Measurements from ENCODE around the gene ITGAL. TPM values are rescaled to one million over a fixed set of nuclear protein-coding genes. Genes with fewer than 3 reads are reported as not detected.

Gene ITGAL
- total and polyA plus RNA-seq, 2 donors (not counting 3 experiments of a cell fraction or from before 2014, with no cell fraction given), result not detected

- no peak for TF ChIP-seq POLR2AphosphoS5 (IDR thresholded peaks at IDR 0.05; ENCODE audit: insufficient read depth, low read depth, low read length)
Measured at GRCh38 chr16:30557707-30557956, 85.1 kb downstream of the ITGAL start.

GRCh38 chr16:30557957-30558788 is 85.6 kb downstream of the ITGAL start, which contains the start of gene ZNF764:
TSS of gene ZNF764 (minus strand) at chr16:30558374. CDS start at chr16:30558182, 192 bp downstream.
- Histone ChIP-seq H3K4me1 (ENCODE audit: control insufficient read depth, extremely low read depth, insufficient read depth, low read length) (peaks cover 12% of the 10 kb centered on the region), H3K27ac (ENCODE audit: insufficient read depth, low read depth, low read length) (peak within 1 kb of the TSS; percentile 83), H4K20me1 (replicated peaks; ENCODE audit: control insufficient read depth, extremely low read depth, insufficient read depth, low read length) (no peaks in the 10 kb centered on the region), H3K79me2 (ENCODE audit: control insufficient read depth, insufficient read depth, low read length) (peaks cover 23% of the 10 kb centered on the region), H3K9ac (replicated peaks; ENCODE audit: extremely low read depth, insufficient read depth, low read length) (peak within 1 kb of the TSS; percentile 92), H2AFZ (ENCODE audit: low read depth, low read length) (peak within 1 kb of the TSS; percentile 68), H3K27me3 (ENCODE audit: control insufficient read depth in 2 of 2, insufficient read depth in 2 of 2, low read length in 2 of 2) (no peaks in the 10 kb centered on the region), H3K4me2 (ENCODE audit: insufficient read depth, low read length) (peak within 1 kb of the TSS; percentile 50), H3K36me3 (ENCODE audit: control insufficient read depth in 2 of 2, extremely low read depth in 1 of 2, insufficient read depth in 2 of 2, low read length in 2 of 2) (peaks cover 3 to 9% of the 10 kb centered on the region in 2 experiments), H3K9me1 (replicated peaks; ENCODE audit: control insufficient read depth, extremely low read depth, insufficient read depth, low read length) (no peaks in the 10 kb centered on the region), H3K9me3 (replicated peaks; ENCODE audit: control insufficient read depth, insufficient read depth, low read length) (no peaks in the 10 kb centered on the region), H3K4me3 (replicated peaks in 1 of 3; ENCODE audit: insufficient read depth in 1 of 3, low read depth in 1 of 3, low read length in 3 of 3) (peak within 1 kb of the TSS; percentile 67 to 89 (median 75))
- DNase-seq (ENCODE audit: low read depth, low spot score) (peak; percentile 98), FAIRE-seq (peak; percentile 99)
- POLR2A ChIA-PET, result interaction anchor here (0.6 to 2.2 kb wide), 6 partner anchors 13 to 128 kb away, joined by 3 to 13 read pairs (median 4); partner anchors contain the start of genes DCTPP1, ZNF688 and ZNF747
- dilution Hi-C loops (cut with MboI; ENCODE audit: extremely low pct_ligation_motif_present, low sequenced_read_pairs), result no loop called here
- CTCF ChIA-PET, result interaction anchor here (0.8 to 2.6 kb wide), 11 partner anchors 12 to 149 kb away, joined by 3 to 27 read pairs (median 5); partner anchors contain the start of genes DCTPP1, ZNF688, ZNF689 and ZNF747
- TF ChIP-seq EZH2 (IDR thresholded peaks at IDR 0.05; ENCODE audit: borderline replicate concordance, low read depth, low read length, severe bottlenecking) (no peak), MAX (IDR thresholded peaks at IDR 0.05; ENCODE audit: insufficient read depth, insufficient read length) (no peak), FOS (IDR thresholded peaks at IDR 0.05; ENCODE audit: borderline replicate concordance, insufficient read depth, low read length) (peak; percentile 76), MYC (IDR thresholded peaks at IDR 0.05; ENCODE audit: low read depth, low read length) (no peak), POLR2A (IDR thresholded peaks at IDR 0.05; ENCODE audit: low read depth, low read length) (peak; percentile 93), GATA2 (IDR thresholded peaks at IDR 0.05; ENCODE audit: insufficient read depth, insufficient read length, low read depth, low read length) (no peak), CTCF (IDR thresholded peaks at IDR 0.05; ENCODE audit: extremely low read depth in 1 of 2, insufficient read depth in 1 of 2, low read depth in 1 of 2, low read length in 2 of 2) (no peak), JUN (IDR thresholded peaks at IDR 0.05; ENCODE audit: borderline replicate concordance, insufficient read depth, insufficient read length, low read depth) (peak; percentile 28), POLR2AphosphoS5 (IDR thresholded peaks at IDR 0.05; ENCODE audit: insufficient read depth, low read depth, low read length) (peak; percentile 73)
- intact Hi-C loops (cut with micrococcal nuclease), result loop anchor here (1.0 kb wide), 4 partner anchors 14 to 31 kb away; partner anchors contain the start of gene ZNF785
- BruUV-seq (replicated peaks), result TSS peak; percentile 35

More at GRCh38 chr16:30557707-30557956, 85.1 kb downstream of the ITGAL start:
- Histone ChIP-seq H3K4me2 (ENCODE audit: insufficient read depth, low read length) (peak overlapping the region; percentile 50), H3K9ac (replicated peaks; ENCODE audit: extremely low read depth, insufficient read depth, low read length) (peak overlapping the region; percentile 92), H3K9me3 (replicated peaks; ENCODE audit: control insufficient read depth, insufficient read depth, low read length) (no peaks in the 10 kb centered on the region), H3K9me1 (replicated peaks; ENCODE audit: control insufficient read depth, extremely low read depth, insufficient read depth, low read length) (no peaks in the 10 kb centered on the region), H3K4me3 (replicated peaks in 1 of 3; ENCODE audit: insufficient read depth in 1 of 3, low read depth in 1 of 3, low read length in 3 of 3) (peak overlapping the region; percentile 67 to 89 (median 75)), H3K27me3 (ENCODE audit: control insufficient read depth in 2 of 2, insufficient read depth in 2 of 2, low read length in 2 of 2) (no peaks in the 10 kb centered on the region), H3K27ac (ENCODE audit: insufficient read depth, low read depth, low read length) (peak overlapping the region; percentile 83), H3K79me2 (ENCODE audit: control insufficient read depth, insufficient read depth, low read length) (peaks cover 23% of the 10 kb centered on the region), H3K4me1 (ENCODE audit: control insufficient read depth, extremely low read depth, insufficient read depth, low read length) (peaks cover 12% of the 10 kb centered on the region), H3K36me3 (ENCODE audit: control insufficient read depth in 2 of 2, extremely low read depth in 1 of 2, insufficient read depth in 2 of 2, low read length in 2 of 2) (peaks cover 3 to 9% of the 10 kb centered on the region in 2 experiments), H4K20me1 (replicated peaks; ENCODE audit: control insufficient read depth, extremely low read depth, insufficient read depth, low read length) (no peaks in the 10 kb centered on the region), H2AFZ (ENCODE audit: low read depth, low read length) (peak overlapping the region; percentile 68)
- BruUV-seq (replicated peaks), result no TSS peak
- DNase-seq (ENCODE audit: low read depth, low spot score) (no peak), FAIRE-seq (no peak)
- ChIA-PET CTCF (interaction anchor here (1.2 to 2.6 kb wide), 7 partner anchors 11 to 148 kb away, joined by 3 to 27 read pairs (median 10); partner anchors contain the start of genes DCTPP1, ZNF688 and ZNF747), POLR2A (interaction anchor here (2.2 kb wide), 1 partner anchor 22 kb away, joined by 13 read pairs; the partner anchor contains the start of gene ZNF747)
- dilution Hi-C loops (cut with MboI; ENCODE audit: extremely low pct_ligation_motif_present, low sequenced_read_pairs) (no loop called here), intact Hi-C loops (cut with micrococcal nuclease) (no loop called here)

All from endothelial cell of umbilical vein (primary cell).